Measurements from ENCODE around the gene PWWP2A. TPM values are rescaled to one million over a fixed set of nuclear protein-coding genes. Genes with fewer than 3 reads are reported as not detected.
"Not testable (repeated sequence)": the region's sequence is repeated elsewhere in the genome, so short reads cannot be mapped to it uniquely, and the experiment has no call there.

PWWP2A gene
- 10 to 100 TPM; 19.7 to 20.7 TPM for total RNA-seq

- CTCF ChIA-PET = no interaction called here
- POLR2A ChIA-PET = interaction anchor here (1.0 kb wide), 1 partner anchor 12 kb away, joined by 3 read pairs; no protein-coding TSS in a partner anchor
Measured at GRCh38 chr5:160119142-160119904, at the start of gene PWWP2A. PWWP2A (minus strand) TSS chr5:160119450; CDS start chr5:160119388, 62 bp downstream.

GRCh38 chr5:160167624-160168165 is 48.4 kb upstream of the PWWP2A start:
- POLR2A ChIA-PET = no interaction called here

GRCh38 chr5:160166973-160167623 is 47.8 kb upstream of the PWWP2A start:
- ChIA-PET CTCF (no interaction called here), POLR2A (no interaction called here)

More at GRCh38 chr5:160167624-160168165, 48.4 kb upstream of the PWWP2A start:
- CTCF ChIA-PET = interaction anchor here (0.7 kb wide), 1 partner anchor 9 kb away, joined by 3 read pairs; no protein-coding TSS in a partner anchor

GRCh38 chr5:160166069-160166972 is 47.1 kb upstream of the PWWP2A start:
- ChIA-PET CTCF (no interaction called here), POLR2A (no interaction called here)

- CTCF ChIA-PET = no interaction called here
- POLR2A ChIA-PET = no interaction called here
Measured at GRCh38 chr5:160165137-160166068, 46.2 kb upstream of the PWWP2A start.

GRCh38 chr5:160162910-160163309 is 43.7 kb upstream of the PWWP2A start:
- ChIA-PET CTCF (interaction anchor here (0.8 kb wide), 1 partner anchor 162 kb away, joined by 6 read pairs; no protein-coding TSS in a partner anchor), POLR2A (no interaction called here)

GRCh38 chr5:160161626-160162025 is 42.4 kb upstream of the PWWP2A start:
- ChIA-PET POLR2A (no interaction called here), CTCF (no interaction called here)

GRCh38 chr5:160160875-160161274 is 41.6 kb upstream of the PWWP2A start:
- CTCF ChIA-PET, POLR2A ChIA-PET: not testable (repeated sequence)

GRCh38 chr5:160159991-160160792 is 40.9 kb upstream of the PWWP2A start:
- CTCF ChIA-PET = no interaction called here
- POLR2A ChIA-PET = no interaction called here

- POLR2A ChIA-PET = no interaction called here
- CTCF ChIA-PET = interaction anchor here (0.8 kb wide), 2 partner anchors 10 to 149 kb away, joined by 3 read pairs; partner anchors contain the start of gene TTC1
Measured at GRCh38 chr5:160158087-160158486, 38.8 kb upstream of the PWWP2A start.

GRCh38 chr5:160155017-160155750 is 35.9 kb upstream of the PWWP2A start:
- ChIA-PET POLR2A (no interaction called here), CTCF (no interaction called here)

- POLR2A ChIA-PET = no interaction called here
- CTCF ChIA-PET = no interaction called here
Measured at GRCh38 chr5:160152901-160153300, 33.7 kb upstream of the PWWP2A start.

GRCh38 chr5:160152287-160152686 is 33.0 kb upstream of the PWWP2A start:
- POLR2A ChIA-PET = no interaction called here
- CTCF ChIA-PET = no interaction called here

GRCh38 chr5:160151017-160151416 is 31.8 kb upstream of the PWWP2A start:
- ChIA-PET POLR2A (no interaction called here), CTCF (no interaction called here)

GRCh38 chr5:160150381-160150780 is 31.1 kb upstream of the PWWP2A start:
- ChIA-PET POLR2A (no interaction called here), CTCF (no interaction called here)

- CTCF ChIA-PET = interaction anchor here (0.6 kb wide), 1 partner anchor 106 kb away, joined by 4 read pairs; no protein-coding TSS in a partner anchor
- POLR2A ChIA-PET = not testable (repeated sequence)
Measured at GRCh38 chr5:160144436-160144835, 25.2 kb upstream of the PWWP2A start.

- ChIA-PET POLR2A (no interaction called here), CTCF (no interaction called here)
Measured at GRCh38 chr5:160134332-160134731, 15.1 kb upstream of the PWWP2A start.

GRCh38 chr5:160133918-160134304 is 14.7 kb upstream of the PWWP2A start:
- ChIA-PET POLR2A (no interaction called here), CTCF (no interaction called here)

Measured in activated CD8-positive, alpha-beta memory T cell treated with anti-CD3 and anti-CD28 coated beads for 36 hours (primary cell).